Activated T-helper 17 cell treated with anti-CD3 and anti-CD28 coated beads, Interleukin-2, amount 50 U/mL, for 72 hours (primary cell): Measurements from ENCODE around the gene HOXB6. TPM values are rescaled to one million over a fixed set of nuclear protein-coding genes. Genes with fewer than 3 reads are reported as not detected.

Experiments
- ATAC-seq: fragments of 150-1000 bp; cut with Tn5 transposase; replicated peaks from 2 replicates; pipeline ENCODE4 v1.10.0; 2021; ENCODE audit warnings: mild to moderate bottlenecking, moderate library complexity
- H3K27ac Mint-ChIP-seq: one replicate; pipeline ENCODE4 v1.8.0; 2022; ENCODE audit warnings: mixed read lengths
- H3K27me3 Mint-ChIP-seq: one replicate; pipeline ENCODE4 v1.8.0; 2022; ENCODE audit warnings: mixed read lengths
- H3K36me3 Mint-ChIP-seq: one replicate; pipeline ENCODE4 v1.8.0; 2022; ENCODE audit warnings: low read depth, mild to moderate bottlenecking, mixed read lengths
- H3K4me1 Mint-ChIP-seq: one replicate; pipeline ENCODE4 v1.8.0; 2022; ENCODE audit warnings: mixed read lengths
- H3K4me3 Mint-ChIP-seq: one replicate; pipeline ENCODE4 v1.8.0; 2022; ENCODE audit warnings: mild to moderate bottlenecking, mixed read lengths
- H3K9me3 Mint-ChIP-seq: one replicate; pipeline ENCODE4 v1.8.0; 2022; ENCODE audit warnings: mixed read lengths
- total RNA-seq, 2 donors: library from RNA; stranded (reverse); gene quantifications; one replicate each; pipeline ENCODE4 v1.2.3, GENCODE V29; 2022

Gene HOXB6
- total RNA-seq, 2 donors from 2014 or later = 0.37 to 0.39 TPM

GRCh38 chr17:48569240-48569582 lies 35.6 kb downstream of the HOXB6 start:
- Mint-ChIP-seq H3K27me3 (peaks cover 7% of the 10 kb centered on the region), H3K27ac (no peak overlapping the region), H3K9me3 (no peaks in the 10 kb centered on the region), H3K36me3 (no peaks in the 10 kb centered on the region), H3K4me1 (no peaks in the 10 kb centered on the region), H3K4me3 (no peak overlapping the region)
- no peak for ATAC-seq

GRCh38 chr17:48568499-48569239 lies 36.1 kb downstream of the HOXB6 start:
- Mint-ChIP-seq H3K36me3 (no peaks in the 10 kb centered on the region), H3K27ac (no peak overlapping the region), H3K9me3 (no peaks in the 10 kb centered on the region), H3K27me3 (peaks cover 7% of the 10 kb centered on the region), H3K4me3 (no peak overlapping the region), H3K4me1 (no peaks in the 10 kb centered on the region)
- no peak for ATAC-seq

- Mint-ChIP-seq H3K4me1 (no peaks in the 10 kb centered on the region), H3K9me3 (no peaks in the 10 kb centered on the region), H3K36me3 (no peaks in the 10 kb centered on the region), H3K27ac (no peak overlapping the region), H3K4me3 (no peak overlapping the region), H3K27me3 (peaks cover 7% of the 10 kb centered on the region)
- no peak for ATAC-seq
Observed at GRCh38 chr17:48567646-48568354, 37.0 kb downstream of the HOXB6 start.

GRCh38 chr17:48567209-48567608 lies 37.6 kb downstream of the HOXB6 start:
- no peak for ATAC-seq
- Mint-ChIP-seq H3K27me3 (peaks cover 7% of the 10 kb centered on the region), H3K4me1 (no peaks in the 10 kb centered on the region), H3K4me3 (no peak overlapping the region), H3K9me3 (no peaks in the 10 kb centered on the region), H3K27ac (no peak overlapping the region), H3K36me3 (no peaks in the 10 kb centered on the region)

GRCh38 chr17:48566717-48567116 lies 38.1 kb downstream of the HOXB6 start:
- Mint-ChIP-seq H3K9me3 (no peaks in the 10 kb centered on the region), H3K36me3 (no peaks in the 10 kb centered on the region), H3K4me3 (no peak overlapping the region), H3K4me1 (no peaks in the 10 kb centered on the region), H3K27me3 (peaks cover 7% of the 10 kb centered on the region), H3K27ac (no peak overlapping the region)
- ATAC-seq = no peak

- Mint-ChIP-seq H3K27ac (no peak overlapping the region), H3K4me3 (no peak overlapping the region), H3K27me3 (peaks cover 7% of the 10 kb centered on the region), H3K9me3 (no peaks in the 10 kb centered on the region), H3K36me3 (no peaks in the 10 kb centered on the region), H3K4me1 (no peaks in the 10 kb centered on the region)
- ATAC-seq = no peak
Observed at GRCh38 chr17:48565925-48566710, 38.7 kb downstream of the HOXB6 start.

- H3K9me3 Mint-ChIP-seq = no peaks in the 10 kb centered on the region
- H3K27me3 Mint-ChIP-seq = peaks cover 7% of the 10 kb centered on the region
- no peak for ATAC-seq
- no peak overlapping the region for H3K4me3 Mint-ChIP-seq
- H3K36me3 Mint-ChIP-seq = no peaks in the 10 kb centered on the region
- H3K27ac Mint-ChIP-seq = no peak overlapping the region
- H3K4me1 Mint-ChIP-seq = no peaks in the 10 kb centered on the region
Observed at GRCh38 chr17:48565022-48565554, 39.7 kb downstream of the HOXB6 start.

- peaks cover 5% of the 10 kb centered on the region for H3K27me3 Mint-ChIP-seq
- ATAC-seq = no peak
- H3K36me3 Mint-ChIP-seq = no peaks in the 10 kb centered on the region
- H3K4me1 Mint-ChIP-seq = no peaks in the 10 kb centered on the region
- no peak overlapping the region for H3K4me3 Mint-ChIP-seq
- no peak overlapping the region for H3K27ac Mint-ChIP-seq
- no peaks in the 10 kb centered on the region for H3K9me3 Mint-ChIP-seq
Observed at GRCh38 chr17:48564188-48565021, 40.4 kb downstream of the HOXB6 start.

- Mint-ChIP-seq H3K36me3 (no peaks in the 10 kb centered on the region), H3K27me3 (no peaks in the 10 kb centered on the region), H3K4me1 (no peaks in the 10 kb centered on the region), H3K4me3 (no peak overlapping the region), H3K9me3 (no peaks in the 10 kb centered on the region), H3K27ac (no peak overlapping the region)
- ATAC-seq = no peak
Observed at GRCh38 chr17:48563867-48564187, 41.0 kb downstream of the HOXB6 start.

- no peak overlapping the region for H3K4me3 Mint-ChIP-seq
Observed at GRCh38 chr17:48563385-48563838, 41.4 kb downstream of the HOXB6 start.

GRCh38 chr17:48562934-48563333 lies 41.9 kb downstream of the HOXB6 start:
- ATAC-seq = no peak
- no peaks in the 10 kb centered on the region for H3K36me3 Mint-ChIP-seq
- no peaks in the 10 kb centered on the region for H3K4me1 Mint-ChIP-seq
- H3K27me3 Mint-ChIP-seq = peaks cover 4% of the 10 kb centered on the region
- H3K27ac Mint-ChIP-seq = no peak overlapping the region
- H3K9me3 Mint-ChIP-seq = no peaks in the 10 kb centered on the region
- no peak overlapping the region for H3K4me3 Mint-ChIP-seq

More at GRCh38 chr17:48563385-48563838, 41.4 kb downstream of the HOXB6 start:
- Mint-ChIP-seq H3K27me3 (peaks cover 4% of the 10 kb centered on the region), H3K27ac (no peak overlapping the region), H3K4me1 (no peaks in the 10 kb centered on the region), H3K36me3 (no peaks in the 10 kb centered on the region), H3K9me3 (no peaks in the 10 kb centered on the region)
- ATAC-seq = no peak

GRCh38 chr17:48561884-48562810 lies 42.6 kb downstream of the HOXB6 start:
- no peaks in the 10 kb centered on the region for H3K9me3 Mint-ChIP-seq
- H3K27ac Mint-ChIP-seq = no peak overlapping the region
- no peaks in the 10 kb centered on the region for H3K4me1 Mint-ChIP-seq
- ATAC-seq = no peak
- peaks cover 4% of the 10 kb centered on the region for H3K27me3 Mint-ChIP-seq
- no peaks in the 10 kb centered on the region for H3K36me3 Mint-ChIP-seq
- H3K4me3 Mint-ChIP-seq = no peak overlapping the region
